GM12875 (cell line): ENCODE measurements around the gene IQSEC1.

Experiments used
- H3K4me3 ChIP-seq: one replicate; pipeline ENCODE4 v1.5.1; 2011; ENCODE audit warnings: low read depth, low read length, control low read depth
- CTCF ChIP-seq: IDR thresholded peaks from 2 replicates; pipeline ENCODE4 v1.5.1; 2011; ENCODE audit warnings: low read depth, mild to moderate bottlenecking, control low read depth, inconsistent platforms, low read length, moderate library complexity, borderline replicate concordance; ENCODE audit not compliant: insufficient read depth

Gene IQSEC1

GRCh38 chr3:12904951-12905315 is 168.3 kb downstream of the IQSEC1 start:
- TF ChIP-seq CTCF: no peak
- H3K4me3 ChIP-seq: no peak overlapping the region

- no peak for TF ChIP-seq CTCF
- no peak overlapping the region for H3K4me3 ChIP-seq
Measured at GRCh38 chr3:12903881-12904280, 169.3 kb downstream of the IQSEC1 start.

GRCh38 chr3:12903000-12903800 is 170.0 kb downstream of the IQSEC1 start:
- no peak overlapping the region for H3K4me3 ChIP-seq
- TF ChIP-seq CTCF: no peak

- no peak for TF ChIP-seq CTCF
Measured at GRCh38 chr3:12902181-12902999, 170.8 kb downstream of the IQSEC1 start.

GRCh38 chr3:12901623-12902045 is 171.6 kb downstream of the IQSEC1 start:
- no peak for TF ChIP-seq CTCF
- no peak overlapping the region for H3K4me3 ChIP-seq

More at GRCh38 chr3:12902181-12902999, 170.8 kb downstream of the IQSEC1 start:
- H3K4me3 ChIP-seq: no peak overlapping the region

GRCh38 chr3:12900885-12901411 is 172.3 kb downstream of the IQSEC1 start:
- TF ChIP-seq CTCF: no peak
- H3K4me3 ChIP-seq: no peak overlapping the region
